Measurements from ENCODE around the gene MYOM1.

Gene MYOM1

DNA sequence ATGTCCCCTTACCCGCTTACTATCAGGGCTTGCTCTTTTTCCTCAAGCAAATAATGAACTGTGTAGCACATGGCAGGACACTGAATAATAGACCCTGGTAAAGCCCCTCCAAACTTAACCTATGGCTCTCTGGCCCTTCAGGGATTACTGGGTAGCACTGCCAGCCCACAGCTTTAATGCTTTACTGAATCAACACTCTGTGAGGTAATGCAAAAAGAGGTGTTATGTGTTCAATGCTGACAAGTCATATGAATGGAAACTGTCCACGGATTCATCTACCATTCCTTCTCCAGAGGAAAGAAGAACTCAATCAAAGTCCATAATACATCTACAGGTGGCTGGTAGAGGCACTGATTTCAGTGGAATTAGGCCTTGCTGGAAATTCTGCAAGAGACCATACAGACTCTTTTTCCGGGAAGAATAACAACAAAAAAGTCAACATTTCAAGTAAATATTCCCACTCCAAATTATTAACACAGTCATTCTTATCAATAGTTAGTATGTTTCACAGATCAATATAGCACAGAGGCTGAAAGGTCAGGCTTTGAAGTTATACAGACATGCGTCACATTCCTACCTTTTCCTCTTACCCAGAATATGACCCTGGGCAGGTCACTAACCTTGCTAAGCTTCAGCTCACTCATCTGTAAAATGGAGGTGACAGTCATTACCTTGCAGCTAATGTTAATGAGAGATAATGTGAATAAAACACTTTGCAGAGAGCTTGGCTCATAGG, 13.8 kb upstream of the MYOM1 start:
- in situ Hi-C loops (cut with HindIII; ENCODE audit: low sequenced_read_pairs), result loop anchor here (5.0 kb wide), 1 partner anchor 51 kb away; no protein-coding TSS in a partner anchor
- H3K4me3 ChIP-seq (ENCODE audit: low read depth, low read length), result no peak overlapping the region
- TF ChIP-seq, protein P1, sequence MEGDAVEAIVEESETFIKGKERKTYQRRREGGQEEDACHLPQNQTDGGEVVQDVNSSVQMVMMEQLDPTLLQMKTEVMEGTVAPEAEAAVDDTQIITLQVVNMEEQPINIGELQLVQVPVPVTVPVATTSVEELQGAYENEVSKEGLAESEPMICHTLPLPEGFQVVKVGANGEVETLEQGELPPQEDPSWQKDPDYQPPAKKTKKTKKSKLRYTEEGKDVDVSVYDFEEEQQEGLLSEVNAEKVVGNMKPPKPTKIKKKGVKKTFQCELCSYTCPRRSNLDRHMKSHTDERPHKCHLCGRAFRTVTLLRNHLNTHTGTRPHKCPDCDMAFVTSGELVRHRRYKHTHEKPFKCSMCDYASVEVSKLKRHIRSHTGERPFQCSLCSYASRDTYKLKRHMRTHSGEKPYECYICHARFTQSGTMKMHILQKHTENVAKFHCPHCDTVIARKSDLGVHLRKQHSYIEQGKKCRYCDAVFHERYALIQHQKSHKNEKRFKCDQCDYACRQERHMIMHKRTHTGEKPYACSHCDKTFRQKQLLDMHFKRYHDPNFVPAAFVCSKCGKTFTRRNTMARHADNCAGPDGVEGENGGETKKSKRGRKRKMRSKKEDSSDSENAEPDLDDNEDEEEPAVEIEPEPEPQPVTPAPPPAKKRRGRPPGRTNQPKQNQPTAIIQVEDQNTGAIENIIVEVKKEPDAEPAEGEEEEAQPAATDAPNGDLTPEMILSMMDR (IDR thresholded peaks at IDR 0.05; ENCODE audit: low read depth, low read length, missing control alignments), result no peak

DNA sequence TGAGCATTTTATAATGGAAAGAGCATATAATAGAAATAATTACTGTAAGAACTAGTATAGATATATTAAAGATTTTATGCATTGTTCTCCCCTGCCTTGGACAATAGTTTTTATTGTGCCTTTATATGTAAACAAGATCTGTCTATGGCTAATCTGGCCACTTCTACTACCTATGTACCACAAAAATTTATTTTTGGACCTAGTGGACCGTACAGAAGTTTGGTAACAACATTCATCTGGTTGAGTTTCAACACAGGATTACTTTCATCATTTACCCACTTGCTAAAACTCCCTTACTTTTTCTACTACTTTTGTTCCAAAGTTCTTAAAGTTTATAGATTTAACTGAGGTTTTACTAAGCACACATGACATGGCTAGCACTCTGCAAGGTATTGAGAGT, 13.2 kb upstream of the MYOM1 start:
- in situ Hi-C loops (cut with HindIII; ENCODE audit: low sequenced_read_pairs), result loop anchor here (5.0 kb wide), 1 partner anchor 51 kb away; no protein-coding TSS in a partner anchor
- TF ChIP-seq, protein P1 (IDR thresholded peaks at IDR 0.05; ENCODE audit: low read depth, low read length, missing control alignments), result no peak
- no peak for DNase-seq (ENCODE audit: low read depth)
- no peak overlapping the region for H3K4me3 ChIP-seq (ENCODE audit: low read depth, low read length)

More for the DNA sequence above, 13.8 kb upstream of the MYOM1 start:
- no peak for DNase-seq (ENCODE audit: low read depth)

DNA sequence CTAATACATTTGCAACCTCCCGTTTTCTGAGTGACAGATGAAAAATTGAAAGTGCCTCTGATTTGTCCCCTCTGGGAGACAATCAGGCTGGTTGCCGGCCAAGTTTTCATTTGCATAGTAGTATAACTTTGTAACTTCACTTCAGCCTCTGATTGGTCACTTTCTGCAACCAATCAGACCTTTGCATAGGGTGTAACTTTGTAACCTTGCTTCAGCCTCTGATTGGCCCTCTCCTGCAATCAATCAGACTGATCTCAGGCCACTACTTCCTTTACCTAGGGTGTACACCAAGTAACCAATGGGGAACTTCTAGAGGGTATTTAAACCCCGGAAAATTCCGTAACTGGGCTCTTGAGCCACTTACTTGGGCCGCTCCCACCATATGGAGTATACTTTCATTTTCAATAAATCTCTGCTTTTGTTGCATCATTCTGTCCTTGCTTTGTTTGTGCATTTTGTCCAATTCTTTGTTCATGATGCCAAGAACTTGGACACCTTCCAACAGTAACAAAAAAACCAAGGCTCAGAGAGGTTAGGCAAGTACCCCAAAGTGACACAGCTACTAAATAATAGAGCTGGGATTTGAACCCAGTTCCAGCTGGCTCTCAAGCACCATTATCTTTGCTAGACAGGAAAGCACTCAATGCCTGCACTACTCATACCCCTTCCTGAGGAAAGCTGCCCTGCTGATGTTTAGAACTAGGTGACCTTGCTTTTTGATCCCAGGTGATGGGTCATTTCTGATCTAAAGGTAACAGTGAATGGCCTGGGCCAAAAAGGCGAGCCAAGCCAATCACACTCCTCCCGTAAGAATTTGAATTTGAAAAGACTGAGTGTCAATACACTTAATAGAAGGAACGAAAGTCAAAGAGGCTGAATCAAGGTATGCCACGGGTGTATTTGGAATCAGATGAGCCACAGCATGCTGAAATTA, 10.9 kb upstream of the MYOM1 start:
- no peak for DNase-seq (ENCODE audit: low read depth)
- in situ Hi-C loops (cut with HindIII; ENCODE audit: low sequenced_read_pairs), result loop anchor here (5.0 kb wide), 1 partner anchor 48 kb away; no protein-coding TSS in a partner anchor

DNA sequence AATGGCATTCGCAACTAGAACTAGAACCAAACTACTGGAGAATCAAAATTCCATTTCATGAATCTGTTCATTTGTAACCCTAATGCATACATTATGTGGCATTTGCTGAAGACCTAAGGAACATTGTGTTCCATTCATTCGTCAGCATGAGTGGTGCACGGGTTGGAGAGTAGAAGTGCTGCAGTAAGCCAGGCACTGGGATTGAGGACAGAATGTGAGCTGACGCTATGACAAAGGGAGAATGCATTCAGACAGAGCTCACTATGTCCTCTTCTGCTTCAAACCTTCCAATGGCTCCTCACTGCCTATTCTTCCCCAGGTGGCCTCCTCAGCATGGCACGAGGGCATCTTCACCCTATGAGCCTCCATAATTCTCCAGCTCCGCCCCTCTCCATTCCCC, 6.3 kb upstream of the MYOM1 start:
- H3K4me3 ChIP-seq (ENCODE audit: low read depth, low read length), result no peak overlapping the region
- DNase-seq (ENCODE audit: low read depth), result no peak
- TF ChIP-seq, protein P1 (IDR thresholded peaks at IDR 0.05; ENCODE audit: low read depth, low read length, missing control alignments), result no peak
- in situ Hi-C loops (cut with HindIII; ENCODE audit: low sequenced_read_pairs), result no loop called here

More for the DNA sequence above, 10.9 kb upstream of the MYOM1 start:
- TF ChIP-seq, protein P1 (IDR thresholded peaks at IDR 0.05; ENCODE audit: low read depth, low read length, missing control alignments), result no peak
- H3K4me3 ChIP-seq (ENCODE audit: low read depth, low read length), result no peak overlapping the region

DNA sequence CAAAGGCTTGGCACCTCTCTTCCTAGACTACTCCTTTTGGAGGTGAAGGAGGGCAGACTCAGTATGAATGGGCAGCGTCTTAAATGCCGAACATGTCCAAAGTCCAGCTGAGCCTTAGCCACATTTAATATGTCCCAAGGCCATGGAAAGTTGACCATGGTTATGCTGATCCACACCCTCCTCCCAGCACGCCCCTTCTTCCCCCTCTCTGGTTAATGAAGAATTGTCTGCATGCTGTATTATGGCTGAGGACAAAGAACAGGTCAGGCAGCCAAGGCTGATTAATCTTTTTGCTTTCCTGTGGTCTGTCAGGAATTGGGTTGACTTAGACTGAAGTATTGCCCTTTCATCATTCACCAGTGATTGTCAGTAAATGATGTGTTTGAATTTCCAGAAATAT, 5.8 kb upstream of the MYOM1 start:
- in situ Hi-C loops (cut with HindIII; ENCODE audit: low sequenced_read_pairs), result no loop called here
- TF ChIP-seq, protein P1 (IDR thresholded peaks at IDR 0.05; ENCODE audit: low read depth, low read length, missing control alignments), result no peak
- H3K4me3 ChIP-seq (ENCODE audit: low read depth, low read length), result no peak overlapping the region
- DNase-seq (ENCODE audit: low read depth), result no peak

DNA sequence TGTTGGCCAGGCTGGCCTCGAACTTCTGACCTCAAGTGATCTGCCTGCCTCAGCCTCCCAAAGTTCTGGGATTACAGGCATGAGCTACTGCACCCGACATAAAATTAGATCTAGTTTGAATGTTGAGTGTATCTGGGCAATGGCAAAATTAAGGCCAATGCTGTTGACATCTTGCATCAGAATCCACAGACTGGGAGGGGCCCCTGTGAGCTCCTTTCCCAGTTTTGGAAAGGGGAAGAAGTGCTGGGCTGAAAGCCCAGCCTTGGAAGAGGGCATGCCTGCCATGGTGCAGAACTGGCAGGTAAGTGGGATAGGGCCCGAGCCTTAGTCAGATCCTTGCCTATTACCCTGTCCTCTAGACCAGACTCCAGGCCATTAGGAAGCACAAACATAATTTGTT, 4.5 kb upstream of the MYOM1 start:
- in situ Hi-C loops (cut with HindIII; ENCODE audit: low sequenced_read_pairs), result no loop called here
- no peak overlapping the region for H3K4me3 ChIP-seq (ENCODE audit: low read depth, low read length)
- no peak for DNase-seq (ENCODE audit: low read depth)
- TF ChIP-seq, protein P1 (IDR thresholded peaks at IDR 0.05; ENCODE audit: low read depth, low read length, missing control alignments), result no peak
